SK-N-SH (cell line): ENCODE data around the gene TTN. TPM values are rescaled to one million over a fixed set of nuclear protein-coding genes. Genes with fewer than 3 reads are reported as not detected.

Source experiments
- CTCF ChIA-PET: fragments of 300-600, 350-600 bp; formaldehyde crosslinking; extraction: SDS; loops from one replicate; lab custom pipeline; 2021; lab: Yijun Ruan, JAX
- POLR2A ChIA-PET: fragments of 350-600 bp; sonication (Branson Sonifier 250); formaldehyde crosslinking; extraction: SDS; loops from one replicate; lab custom pipeline; 2020; ENCODE audit warnings: antibody characterized with exemption, inconsistent platforms; lab: Yijun Ruan, JAX
- DNase-seq: peaks from one replicate; pipeline ENCODE4 v3.0.0; 2012
- H2AFZ ChIP-seq: fragments of 200-600 bp; sonication (generic); 2 replicates; pipeline ENCODE4 v1.8.1; 2016; ENCODE audit warnings: antibody characterized with exemption, mild to moderate bottlenecking, low read depth
- H3F3A ChIP-seq: fragments of 200-600 bp; sonication (generic); replicated peaks from 2 replicates; pipeline ENCODE3; 2016; ENCODE audit warnings: antibody characterized with exemption, mild to moderate bottlenecking; ENCODE audit not compliant: insufficient read depth
- H3K27ac ChIP-seq, 2 experiments: fragments of 200-500 bp in 1 of 2; fragments of 200-600 bp in 1 of 2; sonication (Bioruptor generic) in 1 of 2; sonication (generic), shearing (Covaris generic) in 1 of 2; 2 replicates each; pipeline versions ENCODE4 v1.5.1 to v1.6.1; 2014 to 2016; ENCODE audit warnings: low read depth in 2 of 2, inconsistent platforms in 1 of 2, low read length in 1 of 2, mild to moderate bottlenecking in 1 of 2, mixed read lengths in 1 of 2
- H3K27me3 ChIP-seq: fragments of 200-600 bp; sonication (generic), shearing (Covaris generic); 2 replicates; pipeline ENCODE4 v1.6.1; 2016; ENCODE audit warnings: mixed run types; ENCODE audit not compliant: insufficient read depth
- H3K36me3 ChIP-seq, 2 experiments: fragments of 200-500 bp in 1 of 2; fragments of 200-600 bp in 1 of 2; sonication (Bioruptor generic) in 1 of 2; sonication (generic) in 1 of 2; replicated peaks in 1 of 2; 2 replicates each; pipeline versions ENCODE3 to v1.5.1; 2014 to 2016; ENCODE audit warnings: low read length in 1 of 2, mild to moderate bottlenecking in 1 of 2; ENCODE audit not compliant: insufficient read depth in 2 of 2, control insufficient read depth in 1 of 2
- H3K4me1 ChIP-seq, 2 experiments: fragments of 200-500 bp in 1 of 2; fragments of 200-600 bp in 1 of 2; sonication (Bioruptor generic) in 1 of 2; sonication (generic), shearing (Covaris generic) in 1 of 2; 2 replicates each; pipeline versions ENCODE4 v1.5.1 to v1.6.1; 2014 to 2016; ENCODE audit warnings: low read depth in 1 of 2, low read length in 1 of 2, mixed run types in 1 of 2; ENCODE audit not compliant: insufficient read depth in 2 of 2, control insufficient read depth in 1 of 2
- H3K4me2 ChIP-seq: fragments of 200-600 bp; sonication (generic), shearing (Covaris generic); 2 replicates; pipeline ENCODE4 v1.6.1; 2017; ENCODE audit warnings: mixed run types
- H3K4me3 ChIP-seq, 2 experiments: fragments of 200-500 bp in 1 of 2; fragments of 200-600 bp in 1 of 2; sonication (Bioruptor generic) in 1 of 2; sonication (generic), shearing (Covaris generic) in 1 of 2; 2 replicates each; pipeline versions ENCODE4 v1.5.1 to v1.8.1; 2014 to 2016; ENCODE audit warnings: low read depth in 2 of 2, inconsistent platforms in 1 of 2, low read length in 1 of 2, mild to moderate bottlenecking in 1 of 2, mixed read lengths in 1 of 2, moderate library complexity in 1 of 2
- H3K79me2 ChIP-seq: fragments of 200-600 bp; sonication (generic); 2 replicates; pipeline ENCODE4 v1.8.1; 2017; ENCODE audit warnings: mild to moderate bottlenecking; ENCODE audit not compliant: insufficient read depth
- H3K9ac ChIP-seq: fragments of 200-600 bp; sonication (generic); 2 replicates; pipeline ENCODE4 v1.6.1; 2017; ENCODE audit warnings: mixed run types
- H3K9me2 ChIP-seq: fragments of 200-600 bp; sonication (generic); 2 replicates; pipeline ENCODE4 v1.6.1; 2017; ENCODE audit warnings: mixed run types
- H3K9me3 ChIP-seq: fragments of 200-600 bp; sonication (generic); 2 replicates; pipeline ENCODE4 v1.6.1; 2017; ENCODE audit warnings: mixed run types, mild to moderate bottlenecking, moderate library complexity
- H4K20me1 ChIP-seq: fragments of 200-600 bp; sonication (generic); 2 replicates; pipeline ENCODE4 v1.6.1; 2017; ENCODE audit warnings: mild to moderate bottlenecking, mixed run types; ENCODE audit not compliant: insufficient read depth
- CTCF ChIP-seq: fragments of 200-600 bp; sonication (generic); IDR thresholded peaks from 2 replicates; pipeline ENCODE4 v1.6.1; 2017; ENCODE audit warnings: antibody characterized with exemption, mild to moderate bottlenecking, moderate library complexity
- ELF1 ChIP-seq: IDR thresholded peaks from 2 replicates; pipeline ENCODE4 v1.4.0; 2012
- EP300 ChIP-seq, 2 experiments: IDR thresholded peaks; 2 replicates each; pipeline versions ENCODE4 v1.4.0 to v1.6.1; 2012; ENCODE audit warnings: borderline replicate concordance in 1 of 2, low read depth in 1 of 2, low read length in 1 of 2
- IRF3 ChIP-seq: fragments of 150-350 bp; IDR thresholded peaks from 2 replicates; pipeline ENCODE4 v1.6.1; 2016; ENCODE audit warnings: mild to moderate bottlenecking, low read depth, low read length
- MAX ChIP-seq: IDR thresholded peaks from 2 replicates; pipeline ENCODE4 v1.4.0; 2012; ENCODE audit warnings: low read depth
- MEF2A ChIP-seq: IDR thresholded peaks from 2 replicates; pipeline ENCODE4 v1.4.0; 2012; ENCODE audit warnings: low read depth, borderline replicate concordance
- MXI1 ChIP-seq: IDR thresholded peaks from 2 replicates; pipeline ENCODE4 v1.6.1; 2012; ENCODE audit warnings: mild to moderate bottlenecking, low read depth, low read length, improper control_type of control experiment
- NRF1 ChIP-seq: IDR thresholded peaks from 2 replicates; pipeline ENCODE4 v1.6.1; 2012; ENCODE audit warnings: low read depth, mild to moderate bottlenecking, low read length
- RFX5 ChIP-seq: IDR thresholded peaks from 2 replicates; pipeline ENCODE4 v1.6.1; 2012; ENCODE audit warnings: mild to moderate bottlenecking, improper control_type of control experiment, low read length
- RXRA ChIP-seq: IDR thresholded peaks from 2 replicates; pipeline ENCODE4 v1.4.0; 2012; ENCODE audit warnings: low read depth, mild to moderate bottlenecking, borderline replicate concordance
- TAF1 ChIP-seq: IDR thresholded peaks from 2 replicates; pipeline ENCODE4 v1.6.1; 2012; ENCODE audit warnings: low read depth, mild to moderate bottlenecking, low read length, moderate library complexity, borderline replicate concordance
- TEAD4 ChIP-seq: IDR thresholded peaks from 2 replicates; pipeline ENCODE4 v1.4.0; 2012; ENCODE audit warnings: mild to moderate bottlenecking, borderline replicate concordance; ENCODE audit not compliant: insufficient read depth
- USF1 ChIP-seq: IDR thresholded peaks from 2 replicates; pipeline ENCODE4 v1.4.0; 2012; ENCODE audit warnings: low read depth, borderline replicate concordance
- YY1 ChIP-seq: IDR thresholded peaks from 2 replicates; pipeline ENCODE4 v1.4.0; 2012; ENCODE audit warnings: low read depth, mild to moderate bottlenecking
- ZBTB33 ChIP-seq: IDR thresholded peaks from 2 replicates; pipeline ENCODE4 v1.4.0; 2012; ENCODE audit warnings: low read depth, borderline replicate concordance
- WGBS: methylation state at CpG from one replicate; pipeline ENCODE4 v1.1.6; 2017; ENCODE audit warnings: low lambda C conversion rate; 5-methylcytosine and 5-hydroxymethylcytosine counted together
- polyA plus RNA-seq, 3 experiments: library from polyadenylated mRNA; depleted of rRNA; stranded (reverse); fragments of >200 nt; gene quantifications; 2 replicates each; pipeline ENCODE4 v1.2.3, GENCODE V29; 2012
- TF ChIP-seq, protein P1 (sequence below): IDR thresholded peaks from 2 replicates; pipeline ENCODE4 v1.6.1; 2012; ENCODE audit warnings: mild to moderate bottlenecking, low read depth, low read length, moderate library complexity

The TTN gene
- polyA plus RNA-seq, 1 of the 3 experiments (the other 2 are of a cell fraction) = 0.08 TPM

DNA sequence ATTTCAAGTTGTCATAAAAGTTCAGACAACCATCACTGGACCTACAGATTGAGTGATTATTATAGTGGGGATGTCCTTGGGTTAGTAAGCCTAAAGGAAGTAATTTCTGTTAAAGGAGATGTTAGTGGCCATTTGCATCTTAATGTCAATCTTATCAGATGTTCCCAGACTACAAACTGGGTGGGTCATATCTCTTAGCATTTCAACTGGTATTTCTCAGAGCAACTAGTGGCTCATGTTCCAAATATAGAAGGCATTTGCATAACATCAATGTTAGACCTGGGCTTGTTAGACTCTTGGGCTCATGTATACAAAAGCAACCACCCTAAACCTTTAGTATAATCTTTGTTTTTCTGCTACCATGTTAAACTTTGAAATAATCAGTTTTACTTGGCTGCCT lies 309.1 kb downstream of the TTN start:
- H3K9me3 ChIP-seq = no peaks in the 10 kb centered on the region
- DNase-seq = no peak
- peaks cover 85 to 86% of the 10 kb centered on the region in 2 experiments for H3K36me3 ChIP-seq
- POLR2A ChIA-PET = no interaction called here
- H3F3A ChIP-seq = peaks cover 3% of the 10 kb centered on the region
- no peak overlapping the region for H3K4me2 ChIP-seq
- H4K20me1 ChIP-seq = no peaks in the 10 kb centered on the region
- H3K9me2 ChIP-seq = no peaks in the 10 kb centered on the region
- TF ChIP-seq YY1 (no peak), NRF1 (no peak), RFX5 (no peak), MEF2A (no peak), EP300 (IDR thresholded peaks at IDR 0.05; ENCODE audit: borderline replicate concordance in 1 of 2, low read depth in 1 of 2, low read length in 1 of 2) (no peak), MAX (no peak), TAF1 (no peak), CTCF (no peak)
- TF ChIP-seq, all 33 proteins: peak for 0
- Histone ChIP-seq H3K4me1 (no peaks in the 10 kb centered on the region; a peak in 1 of 4 replicates), H3K79me2 (0 out of 2 replicates have a peak, but pooled peaks cover 3% of the 10 kb centered on the region), H3K27ac (no peak overlapping the region), H3K9ac (no peak overlapping the region), H3K27me3 (no peaks in the 10 kb centered on the region), H2AFZ (no peak overlapping the region), H3K4me3 (no peak overlapping the region)
- CTCF ChIA-PET = interaction anchor here (1.1 kb wide), 1 partner anchor 84 kb away, joined by 3 read pairs; no protein-coding TSS in a partner anchor

- H3K9me3 ChIP-seq = no peaks in the 10 kb centered on the region
- no peak for DNase-seq
- H4K20me1 ChIP-seq = no peaks in the 10 kb centered on the region
- H3K27ac ChIP-seq = no peak overlapping the region
- POLR2A ChIA-PET = no interaction called here
- peaks cover 80 to 85% of the 10 kb centered on the region in 2 experiments for H3K36me3 ChIP-seq
- H3K4me3 ChIP-seq = no peak overlapping the region
- H3K4me1 ChIP-seq = no peaks in the 10 kb centered on the region; a peak in 1 of 4 replicates
- CTCF ChIA-PET = interaction anchor here (1.1 kb wide), 1 partner anchor 14 kb away, joined by 4 read pairs; no protein-coding TSS in a partner anchor
- H3K9me2 ChIP-seq = no peaks in the 10 kb centered on the region
- no peak overlapping the region for H3K9ac ChIP-seq
- 72% methylated on average over 4 of the region's 4 CpGs for WGBS
- H3F3A ChIP-seq = peaks cover 3% of the 10 kb centered on the region
- H3K4me2 ChIP-seq = no peak overlapping the region
- no peaks in the 10 kb centered on the region for H3K27me3 ChIP-seq
- H3K79me2 ChIP-seq = peaks cover 7% of the 10 kb centered on the region; the same call in 1 of the 2 replicates
- H2AFZ ChIP-seq = no peak overlapping the region
- TF ChIP-seq IRF3 (no peak), ELF1 (no peak), ZBTB33 (no peak), MXI1 (no peak), TEAD4 (no peak), MAX (no peak), RXRA (no peak), USF1 (no peak)
- TF ChIP-seq, protein P1, sequence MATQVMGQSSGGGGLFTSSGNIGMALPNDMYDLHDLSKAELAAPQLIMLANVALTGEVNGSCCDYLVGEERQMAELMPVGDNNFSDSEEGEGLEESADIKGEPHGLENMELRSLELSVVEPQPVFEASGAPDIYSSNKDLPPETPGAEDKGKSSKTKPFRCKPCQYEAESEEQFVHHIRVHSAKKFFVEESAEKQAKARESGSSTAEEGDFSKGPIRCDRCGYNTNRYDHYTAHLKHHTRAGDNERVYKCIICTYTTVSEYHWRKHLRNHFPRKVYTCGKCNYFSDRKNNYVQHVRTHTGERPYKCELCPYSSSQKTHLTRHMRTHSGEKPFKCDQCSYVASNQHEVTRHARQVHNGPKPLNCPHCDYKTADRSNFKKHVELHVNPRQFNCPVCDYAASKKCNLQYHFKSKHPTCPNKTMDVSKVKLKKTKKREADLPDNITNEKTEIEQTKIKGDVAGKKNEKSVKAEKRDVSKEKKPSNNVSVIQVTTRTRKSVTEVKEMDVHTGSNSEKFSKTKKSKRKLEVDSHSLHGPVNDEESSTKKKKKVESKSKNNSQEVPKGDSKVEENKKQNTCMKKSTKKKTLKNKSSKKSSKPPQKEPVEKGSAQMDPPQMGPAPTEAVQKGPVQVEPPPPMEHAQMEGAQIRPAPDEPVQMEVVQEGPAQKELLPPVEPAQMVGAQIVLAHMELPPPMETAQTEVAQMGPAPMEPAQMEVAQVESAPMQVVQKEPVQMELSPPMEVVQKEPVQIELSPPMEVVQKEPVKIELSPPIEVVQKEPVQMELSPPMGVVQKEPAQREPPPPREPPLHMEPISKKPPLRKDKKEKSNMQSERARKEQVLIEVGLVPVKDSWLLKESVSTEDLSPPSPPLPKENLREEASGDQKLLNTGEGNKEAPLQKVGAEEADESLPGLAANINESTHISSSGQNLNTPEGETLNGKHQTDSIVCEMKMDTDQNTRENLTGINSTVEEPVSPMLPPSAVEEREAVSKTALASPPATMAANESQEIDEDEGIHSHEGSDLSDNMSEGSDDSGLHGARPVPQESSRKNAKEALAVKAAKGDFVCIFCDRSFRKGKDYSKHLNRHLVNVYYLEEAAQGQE = no peak
Observed at GRCh38 chr2:178496049-178496448, 311.2 kb downstream of the TTN start.
